DND-41 (cell line): ENCODE results near the gene WNT11.

Source experiments
- ATAC-seq: fragments of 200-7000 bp; cut with Tn5 transposase; 3 replicates; pipeline ENCODE4 v1.9.1; 2021; ENCODE audit warnings: low read depth; ENCODE audit not compliant: insufficient read depth
- DNase-seq: peaks from one replicate; pipeline ENCODE4 v3.0.0-alpha.2; 2020
- H2AFZ ChIP-seq: 2 replicates; pipeline ENCODE4 v1.6.0; 2012; ENCODE audit warnings: low read depth, low read length
- H3K27ac ChIP-seq: 2 replicates; pipeline ENCODE4 v1.5.1; 2012; ENCODE audit warnings: low read length, inconsistent platforms
- H3K27me3 ChIP-seq: fragments of 200-600 bp; sonication (generic); 2 replicates; pipeline ENCODE4 v1.6.0; 2012; ENCODE audit warnings: low read length, mild to moderate bottlenecking, inconsistent platforms; ENCODE audit not compliant: insufficient read depth, poor library complexity
- H3K36me3 ChIP-seq: 2 replicates; pipeline ENCODE4 v1.5.1; 2012; ENCODE audit warnings: low read length, inconsistent platforms; ENCODE audit not compliant: insufficient read depth
- H3K4me1 ChIP-seq: 2 replicates; pipeline ENCODE4 v1.5.1; 2012; ENCODE audit warnings: mild to moderate bottlenecking, low read length; ENCODE audit not compliant: insufficient read depth
- H3K4me2 ChIP-seq: 2 replicates; pipeline ENCODE4 v1.6.0; 2012; ENCODE audit warnings: mild to moderate bottlenecking, moderate library complexity, low read length, inconsistent platforms; ENCODE audit not compliant: insufficient read depth
- H3K4me3 ChIP-seq, 2 experiments: fragments of 200-600 bp in 1 of 2; shearing (Covaris generic) in 1 of 2; 2 replicates each; pipeline ENCODE4 v1.5.1; 2012 to 2016; ENCODE audit warnings: inconsistent platforms in 2 of 2, low read length in 2 of 2, mild to moderate bottlenecking in 2 of 2, low read depth in 1 of 2, moderate library complexity in 1 of 2
- H3K79me2 ChIP-seq: 2 replicates; pipeline ENCODE4 v1.6.0; 2012; ENCODE audit warnings: low read length, inconsistent platforms; ENCODE audit not compliant: insufficient read depth
- H3K9ac ChIP-seq: 2 replicates; pipeline ENCODE4 v1.6.0; 2012; ENCODE audit warnings: low read depth, mild to moderate bottlenecking, inconsistent platforms, low read length, moderate library complexity
- H3K9me3 ChIP-seq: 2 replicates; pipeline ENCODE4 v1.5.1; 2012; ENCODE audit warnings: low read length, moderate library complexity, mild to moderate bottlenecking, inconsistent platforms; ENCODE audit not compliant: insufficient read depth, severe bottlenecking
- H4K20me1 ChIP-seq: 2 replicates; pipeline ENCODE4 v1.6.0; 2012; ENCODE audit warnings: low read length; ENCODE audit not compliant: insufficient read depth
- CTCF ChIP-seq: IDR thresholded peaks from 2 replicates; pipeline ENCODE4 v1.5.1; 2012; ENCODE audit warnings: borderline replicate concordance, low read length, moderate library complexity, mild to moderate bottlenecking; ENCODE audit not compliant: poor library complexity, severe bottlenecking; ENCODE audit errors: extremely low read depth
- EZH2 ChIP-seq: IDR thresholded peaks from 3 replicates; pipeline ENCODE4 v1.6.1; 2012; ENCODE audit warnings: borderline replicate concordance, low read depth, mild to moderate bottlenecking, moderate library complexity, low read length, inconsistent platforms; ENCODE audit not compliant: severe bottlenecking

Gene WNT11

GRCh38 chr11:76248210-76248609, 41.9 kb upstream of the WNT11 start:
- H3K9ac ChIP-seq = no peak overlapping the region
- no peak overlapping the region for H3K4me3 ChIP-seq
- H3K27ac ChIP-seq = no peak overlapping the region
- TF ChIP-seq CTCF (peak; percentile 32), EZH2 (no peak)
- no peaks in the 10 kb centered on the region for H4K20me1 ChIP-seq
- ATAC-seq (no peak), DNase-seq (no peak)
- no peaks in the 10 kb centered on the region for H3K4me1 ChIP-seq
- H3K79me2 ChIP-seq = no peaks in the 10 kb centered on the region
- H3K27me3 ChIP-seq = peaks cover 6% of the 10 kb centered on the region
- H3K9me3 ChIP-seq = peaks cover 13% of the 10 kb centered on the region
- H2AFZ ChIP-seq = no peak overlapping the region
- no peak overlapping the region for H3K4me2 ChIP-seq
- no peaks in the 10 kb centered on the region for H3K36me3 ChIP-seq

GRCh38 chr11:76247091-76247490, 40.8 kb upstream of the WNT11 start:
- H2AFZ ChIP-seq = no peak overlapping the region

GRCh38 chr11:76246271-76246933, 40.1 kb upstream of the WNT11 start:
- DNase-seq (no peak), ATAC-seq (no peak)
- Histone ChIP-seq H3K9ac (no peak overlapping the region), H3K27me3 (peaks cover 9% of the 10 kb centered on the region), H3K4me1 (no peaks in the 10 kb centered on the region), H3K36me3 (no peaks in the 10 kb centered on the region), H4K20me1 (no peaks in the 10 kb centered on the region), H3K27ac (no peak overlapping the region), H3K4me2 (no peak overlapping the region), H2AFZ (no peak overlapping the region), H3K4me3 (no peak overlapping the region), H3K9me3 (peaks cover 11% of the 10 kb centered on the region), H3K79me2 (no peaks in the 10 kb centered on the region)
- TF ChIP-seq CTCF = no peak
- no peak for TF ChIP-seq EZH2

More at GRCh38 chr11:76247091-76247490, 40.8 kb upstream of the WNT11 start:
- DNase-seq (no peak), ATAC-seq (no peak)
- Histone ChIP-seq H3K9me3 (peaks cover 13% of the 10 kb centered on the region), H3K79me2 (no peaks in the 10 kb centered on the region), H3K4me1 (no peaks in the 10 kb centered on the region), H3K4me2 (no peak overlapping the region), H3K9ac (no peak overlapping the region), H3K4me3 (no peak overlapping the region), H3K27ac (no peak overlapping the region), H3K36me3 (no peaks in the 10 kb centered on the region), H3K27me3 (peaks cover 9% of the 10 kb centered on the region), H4K20me1 (no peaks in the 10 kb centered on the region)
- TF ChIP-seq CTCF = no peak
- no peak for TF ChIP-seq EZH2

GRCh38 chr11:76245720-76246119, 39.4 kb upstream of the WNT11 start:
- H3K79me2 ChIP-seq = no peaks in the 10 kb centered on the region
- ATAC-seq = no peak
- H3K27me3 ChIP-seq = peaks cover 9% of the 10 kb centered on the region
- H3K27ac ChIP-seq = no peak overlapping the region
- no peaks in the 10 kb centered on the region for H3K36me3 ChIP-seq
- no peak overlapping the region for H2AFZ ChIP-seq
- no peak overlapping the region for H3K9ac ChIP-seq
- no peak for TF ChIP-seq EZH2
- TF ChIP-seq CTCF = no peak
- DNase-seq = no peak
- H3K9me3 ChIP-seq = peaks cover 8% of the 10 kb centered on the region
- H3K4me2 ChIP-seq = no peak overlapping the region
- no peaks in the 10 kb centered on the region for H3K4me1 ChIP-seq
- H4K20me1 ChIP-seq = no peaks in the 10 kb centered on the region
- no peak overlapping the region for H3K4me3 ChIP-seq
